Astrocyte (in vitro differentiated cells and primary cell): ENCODE results near the gene ARNT2. TPM values are rescaled to one million over a fixed set of nuclear protein-coding genes. Genes with fewer than 3 reads are reported as not detected.

Experiments
- DNase-seq: peaks from one replicate; pipeline ENCODE4 v3.0.0-alpha.2; 2010; ENCODE audit warnings: low read depth
- FAIRE-seq: peaks from 2 replicates; lab custom pipeline; 2011; peaks lifted over from hg19 to GRCh38; lab: Jason Lieb, UNC
- H2AFZ ChIP-seq: 2 replicates; pipeline ENCODE4 v1.6.0; 2012; ENCODE audit warnings: low read depth, low read length, inconsistent platforms
- H3K27ac ChIP-seq: 2 replicates; pipeline ENCODE4 v1.5.1; 2011; ENCODE audit warnings: low read depth, low read length, inconsistent platforms
- H3K27me3 ChIP-seq: 2 replicates; pipeline ENCODE4 v1.6.0; 2011; ENCODE audit warnings: low read length, inconsistent platforms; ENCODE audit not compliant: insufficient read depth
- H3K36me3 ChIP-seq: 2 replicates; pipeline ENCODE4 v1.5.1; 2011; ENCODE audit warnings: low read length, inconsistent platforms; ENCODE audit not compliant: insufficient read depth
- H3K4me1 ChIP-seq: 2 replicates; pipeline ENCODE4 v1.5.1; 2011; ENCODE audit warnings: low read length, inconsistent platforms; ENCODE audit not compliant: insufficient read depth
- H3K4me2 ChIP-seq: 2 replicates; pipeline ENCODE4 v1.6.0; 2012; ENCODE audit warnings: low read length, inconsistent platforms
- H3K4me3 ChIP-seq: 2 replicates; pipeline ENCODE4 v1.5.1; 2011; ENCODE audit warnings: low read depth, mild to moderate bottlenecking, low read length, inconsistent platforms; ENCODE audit not compliant: insufficient read depth
- H3K79me2 ChIP-seq: 2 replicates; pipeline ENCODE4 v1.6.0; 2012; ENCODE audit warnings: mild to moderate bottlenecking, low read length, inconsistent platforms; ENCODE audit not compliant: insufficient read depth
- H3K9ac ChIP-seq: 2 replicates; pipeline ENCODE4 v1.6.0; 2012; ENCODE audit warnings: mild to moderate bottlenecking, low read length, inconsistent platforms
- H3K9me3 ChIP-seq: 2 replicates; pipeline ENCODE4 v1.5.1; 2012; ENCODE audit warnings: low read depth, mild to moderate bottlenecking, low read length, inconsistent platforms; ENCODE audit not compliant: insufficient read depth
- H4K20me1 ChIP-seq: 2 replicates; pipeline ENCODE4 v1.6.0; 2012; ENCODE audit warnings: low read length, inconsistent platforms; ENCODE audit not compliant: insufficient read depth
- H3K27ac Mint-ChIP-seq: one replicate; pipeline ENCODE4 v1.8.0; 2021; ENCODE audit warnings: mild to moderate bottlenecking, mixed read lengths; ENCODE audit not compliant: unreplicated experiment
- H3K27me3 Mint-ChIP-seq: one replicate; pipeline ENCODE4 v1.8.0; 2021; ENCODE audit warnings: low read depth, mixed read lengths; ENCODE audit not compliant: unreplicated experiment
- H3K36me3 Mint-ChIP-seq: one replicate; pipeline ENCODE4 v1.8.0; 2021; ENCODE audit warnings: low read depth, mixed read lengths; ENCODE audit not compliant: unreplicated experiment
- H3K4me1 Mint-ChIP-seq: one replicate; pipeline ENCODE4 v1.8.0; 2021; ENCODE audit warnings: low read depth, mixed read lengths; ENCODE audit not compliant: unreplicated experiment
- H3K4me3 Mint-ChIP-seq: one replicate; pipeline ENCODE4 v1.8.0; 2021; ENCODE audit warnings: mild to moderate bottlenecking, moderate library complexity, mixed read lengths; ENCODE audit not compliant: unreplicated experiment
- H3K9me3 Mint-ChIP-seq: one replicate; pipeline ENCODE4 v1.8.0; 2021; ENCODE audit warnings: mild to moderate bottlenecking, mixed read lengths; ENCODE audit not compliant: unreplicated experiment
- CTCF ChIP-seq: IDR thresholded peaks from 2 replicates; pipeline ENCODE4 v1.5.1; 2011; ENCODE audit warnings: low read depth, mild to moderate bottlenecking, inconsistent platforms, low read length, moderate library complexity; ENCODE audit not compliant: insufficient read depth
- EZH2 ChIP-seq: IDR thresholded peaks from 2 replicates; pipeline ENCODE4 v1.6.1; 2012; ENCODE audit warnings: mild to moderate bottlenecking, low read length, inconsistent platforms; ENCODE audit not compliant: insufficient read depth
- total RNA-seq: library from RNA; stranded (reverse); gene quantifications from 2 replicates; pipeline ENCODE4 v1.2.1, GENCODE V29; 2021

Gene ARNT2
- total RNA-seq, 1 donor from 2014 or later, result 3.5 TPM

- H3K36me3 Mint-ChIP-seq, result no peaks in the 10 kb centered on the region
These were observed 192.9 kb downstream of the ARNT2 start for GRCh38 chr15:80597076-80597475.

GRCh38 chr15:80599359-80599758 is 195.2 kb downstream of the ARNT2 start:
- no peak for TF ChIP-seq CTCF
- TF ChIP-seq EZH2, result no peak
- Histone ChIP-seq H3K36me3 (no peaks in the 10 kb centered on the region), H4K20me1 (no peaks in the 10 kb centered on the region), H3K4me3 (no peak overlapping the region), H3K9ac (no peak overlapping the region), H3K9me3 (no peaks in the 10 kb centered on the region), H3K79me2 (no peaks in the 10 kb centered on the region), H3K27ac (no peak overlapping the region), H3K4me2 (no peak overlapping the region), H3K4me1 (peaks cover 13% of the 10 kb centered on the region), H3K27me3 (no peaks in the 10 kb centered on the region), H2AFZ (no peak overlapping the region)
- Mint-ChIP-seq H3K4me1 (no peaks in the 10 kb centered on the region), H3K27ac (no peak overlapping the region), H3K27me3 (peaks cover 6% of the 10 kb centered on the region), H3K4me3 (no peak overlapping the region), H3K9me3 (peaks cover 2% of the 10 kb centered on the region), H3K36me3 (no peaks in the 10 kb centered on the region)
- FAIRE-seq, result no peak
- DNase-seq, result peak; percentile 78

More at GRCh38 chr15:80597076-80597475, 192.9 kb downstream of the ARNT2 start:
- Histone ChIP-seq H3K4me2 (no peak overlapping the region), H2AFZ (no peak overlapping the region), H3K27ac (no peak overlapping the region), H3K4me3 (no peak overlapping the region), H3K36me3 (no peaks in the 10 kb centered on the region), H3K4me1 (peaks cover 13% of the 10 kb centered on the region), H3K9ac (no peak overlapping the region), H3K9me3 (no peaks in the 10 kb centered on the region), H3K79me2 (no peaks in the 10 kb centered on the region), H3K27me3 (no peaks in the 10 kb centered on the region), H4K20me1 (no peaks in the 10 kb centered on the region)
- FAIRE-seq, result no peak
- TF ChIP-seq CTCF (no peak), EZH2 (no peak)
- Mint-ChIP-seq H3K9me3 (peaks cover 4% of the 10 kb centered on the region), H3K4me1 (no peaks in the 10 kb centered on the region), H3K27ac (no peak overlapping the region), H3K27me3 (peaks cover 3% of the 10 kb centered on the region), H3K4me3 (no peak overlapping the region)
- no peak for DNase-seq

- H3K27me3 Mint-ChIP-seq, result peaks cover 11% of the 10 kb centered on the region
- Histone ChIP-seq H3K9ac (no peak overlapping the region), H3K4me1 (peaks cover 8% of the 10 kb centered on the region), H4K20me1 (no peaks in the 10 kb centered on the region), H3K9me3 (no peaks in the 10 kb centered on the region), H3K4me3 (no peak overlapping the region), H3K4me2 (no peak overlapping the region), H3K36me3 (no peaks in the 10 kb centered on the region), H3K27me3 (no peaks in the 10 kb centered on the region), H2AFZ (no peak overlapping the region), H3K27ac (no peak overlapping the region), H3K79me2 (no peaks in the 10 kb centered on the region)
- no peaks in the 10 kb centered on the region for H3K36me3 Mint-ChIP-seq
- H3K27ac Mint-ChIP-seq, result no peak overlapping the region
- no peak for FAIRE-seq
- no peaks in the 10 kb centered on the region for H3K4me1 Mint-ChIP-seq
- H3K9me3 Mint-ChIP-seq, result peaks cover 2% of the 10 kb centered on the region
- TF ChIP-seq EZH2, result no peak
- TF ChIP-seq CTCF, result no peak
- H3K4me3 Mint-ChIP-seq, result no peak overlapping the region
- no peak for DNase-seq
These were observed 196.4 kb downstream of the ARNT2 start for GRCh38 chr15:80600626-80601025.
